Gastroesophageal sphincter (tissue), 3 donors: ENCODE results near the gene CLSTN2.

ENCODE experiments used
- EP300 ChIP-seq: sonication (generic); formaldehyde crosslinking; IDR thresholded peaks from one replicate; pipeline ENCODE4 v1.6.1; 2017; ENCODE audit warnings: antibody characterized with exemption, mild to moderate bottlenecking
- POLR2A ChIP-seq, 2 donors: fragments of 450-650 bp; IDR thresholded peaks; one replicate each; pipeline ENCODE4 v1.6.1; 2017; ENCODE audit warnings: antibody characterized with exemption in 2 of 2, mild to moderate bottlenecking in 2 of 2, moderate library complexity in 1 of 2
- TF ChIP-seq, protein P1 (sequence below), 4 experiments: fragments of 200-600 bp in 2 of 4; fragments of 450-650 bp in 2 of 4; sonication (generic) in 1 of 4; IDR thresholded peaks; one replicate each; pipeline ENCODE4 v1.5.1; 2017 to 2019; ENCODE audit warnings: antibody characterized with exemption in 4 of 4, mild to moderate bottlenecking in 2 of 4, moderate library complexity in 2 of 4

DNA sequence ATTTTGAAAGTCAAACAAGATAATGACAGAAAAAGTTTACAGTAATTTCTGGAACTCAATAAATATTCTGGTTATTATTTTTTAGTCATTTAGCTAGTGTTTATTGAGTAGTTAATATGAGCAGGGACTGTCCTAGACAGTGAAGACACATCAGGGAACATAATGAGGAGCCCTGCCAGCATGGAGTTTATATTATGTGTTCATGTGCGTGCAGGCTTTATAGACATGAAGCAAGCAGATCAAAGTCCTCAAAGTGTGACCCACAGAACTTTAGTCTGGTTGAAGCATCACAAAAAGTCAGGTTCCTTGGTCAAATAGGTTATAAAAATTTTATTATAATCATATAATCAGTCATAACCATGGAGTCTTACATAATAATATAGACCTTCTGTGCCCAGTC lies 289.3 kb downstream of the CLSTN2 start:
- TF ChIP-seq, protein P1, sequence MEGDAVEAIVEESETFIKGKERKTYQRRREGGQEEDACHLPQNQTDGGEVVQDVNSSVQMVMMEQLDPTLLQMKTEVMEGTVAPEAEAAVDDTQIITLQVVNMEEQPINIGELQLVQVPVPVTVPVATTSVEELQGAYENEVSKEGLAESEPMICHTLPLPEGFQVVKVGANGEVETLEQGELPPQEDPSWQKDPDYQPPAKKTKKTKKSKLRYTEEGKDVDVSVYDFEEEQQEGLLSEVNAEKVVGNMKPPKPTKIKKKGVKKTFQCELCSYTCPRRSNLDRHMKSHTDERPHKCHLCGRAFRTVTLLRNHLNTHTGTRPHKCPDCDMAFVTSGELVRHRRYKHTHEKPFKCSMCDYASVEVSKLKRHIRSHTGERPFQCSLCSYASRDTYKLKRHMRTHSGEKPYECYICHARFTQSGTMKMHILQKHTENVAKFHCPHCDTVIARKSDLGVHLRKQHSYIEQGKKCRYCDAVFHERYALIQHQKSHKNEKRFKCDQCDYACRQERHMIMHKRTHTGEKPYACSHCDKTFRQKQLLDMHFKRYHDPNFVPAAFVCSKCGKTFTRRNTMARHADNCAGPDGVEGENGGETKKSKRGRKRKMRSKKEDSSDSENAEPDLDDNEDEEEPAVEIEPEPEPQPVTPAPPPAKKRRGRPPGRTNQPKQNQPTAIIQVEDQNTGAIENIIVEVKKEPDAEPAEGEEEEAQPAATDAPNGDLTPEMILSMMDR (IDR thresholded peaks at IDR 0.05), result no peak
- no peak for TF ChIP-seq EP300
- no peak for TF ChIP-seq POLR2A (IDR thresholded peaks at IDR 0.05)
